HEK293 (cell line): ENCODE measurements around the gene C6orf136.

Experiments
- CTCF ChIA-PET: fragments of 350-600 bp; formaldehyde crosslinking; extraction: SDS; loops from one replicate; lab custom pipeline; 2021; ENCODE audit warnings: antibody characterized with exemption; lab: Yijun Ruan, JAX
- POLR2A ChIA-PET: fragments of 300-600 bp; formaldehyde crosslinking; extraction: SDS; loops from one replicate; lab custom pipeline; 2020; ENCODE audit warnings: antibody characterized with exemption, inconsistent platforms; lab: Yijun Ruan, JAX
- H3K27ac ChIP-seq: fragments of 200-500 bp; sonication (Bioruptor generic); 2 replicates; pipeline ENCODE4 v1.5.1; 2014; ENCODE audit warnings: low read depth, low read length, control low read depth, inconsistent platforms; ENCODE audit errors: extremely low read depth
- H3K36me3 ChIP-seq, 2 experiments: fragments of 200-500 bp in 1 of 2; sonication (Bioruptor generic) in 1 of 2; 1 replicate in 1 of 2; 2 replicates in 1 of 2; pipeline ENCODE4 v1.5.1; 2014 to 2017; ENCODE audit warnings: inconsistent platforms in 2 of 2, low read length in 2 of 2; ENCODE audit not compliant: control insufficient read depth in 2 of 2, insufficient read depth in 1 of 2
- H3K4me1 ChIP-seq: fragments of 200-500 bp; sonication (Bioruptor generic); 2 replicates; pipeline ENCODE4 v1.5.1; 2014; ENCODE audit warnings: mild to moderate bottlenecking, low read length, inconsistent platforms; ENCODE audit not compliant: control insufficient read depth, insufficient read depth
- H3K4me3 ChIP-seq: 2 replicates; pipeline ENCODE4 v1.5.1; 2011; ENCODE audit warnings: low read depth, mild to moderate bottlenecking, control low read depth, low read length, moderate library complexity
- H3K9me3 ChIP-seq: fragments of 200-500 bp; sonication (Bioruptor generic); 2 replicates; pipeline ENCODE4 v1.5.1; 2014; ENCODE audit warnings: low read depth, low read length, inconsistent platforms; ENCODE audit not compliant: control insufficient read depth, insufficient read depth
- BCL11B ChIP-seq: fragments of 450-650 bp; formaldehyde crosslinking; IDR thresholded peaks from 2 replicates; pipeline ENCODE4 v1.5.1; 2016; ENCODE audit warnings: low read depth, missing biosample characterization, missing genetic modification characterization
- HOXA7 ChIP-seq: sonication (generic); formaldehyde crosslinking; IDR thresholded peaks from 2 replicates; pipeline ENCODE4 v1.8.1; 2022; ENCODE audit warnings: missing genetic modification reagents, borderline replicate concordance
- SP2 ChIP-seq: fragments of 450-650 bp; formaldehyde crosslinking; IDR thresholded peaks from 2 replicates; pipeline ENCODE4 v1.5.1; 2016; ENCODE audit warnings: missing biosample characterization, missing genetic modification characterization
- ZBTB48 ChIP-seq: fragments of 450-650 bp; formaldehyde crosslinking; IDR thresholded peaks from 2 replicates; pipeline ENCODE4 v1.5.1; 2016; ENCODE audit warnings: missing biosample characterization, missing genetic modification characterization
- ZFP69B ChIP-seq: fragments of 450-650 bp; formaldehyde crosslinking; IDR thresholded peaks from 2 replicates; pipeline ENCODE4 v1.5.1; 2016; ENCODE audit warnings: missing biosample characterization, missing genetic modification characterization
- ZNF157 ChIP-seq: fragments of 450-650 bp; formaldehyde crosslinking; IDR thresholded peaks from 2 replicates; pipeline ENCODE4 v1.5.1; 2016; ENCODE audit warnings: missing biosample characterization, missing genetic modification characterization
- ZNF19 ChIP-seq: fragments of 450-650 bp; formaldehyde crosslinking; IDR thresholded peaks from 2 replicates; pipeline ENCODE4; 2016; ENCODE audit warnings: missing biosample characterization, missing genetic modification characterization, low read depth
- ZNF248 ChIP-seq: fragments of 450-650 bp; formaldehyde crosslinking; IDR thresholded peaks from 2 replicates; pipeline ENCODE4 v1.5.1; 2017; ENCODE audit warnings: missing biosample characterization, missing genetic modification characterization
- ZNF544 ChIP-seq: fragments of 450-650 bp; formaldehyde crosslinking; IDR thresholded peaks from 2 replicates; pipeline ENCODE4 v1.5.0; 2017; ENCODE audit warnings: missing biosample characterization, missing genetic modification characterization
- ZNF558 ChIP-seq: fragments of 450-650 bp; formaldehyde crosslinking; IDR thresholded peaks from 2 replicates; pipeline ENCODE4 v1.5.1; 2016; ENCODE audit warnings: missing biosample characterization, missing genetic modification characterization
- ZNF624 ChIP-seq: fragments of 450-650 bp; formaldehyde crosslinking; IDR thresholded peaks from 2 replicates; pipeline ENCODE4 v1.5.1; 2017; ENCODE audit warnings: missing biosample characterization, missing genetic modification characterization
- ZNF626 ChIP-seq: fragments of 450-650 bp; sonication (Bioruptor Pico); formaldehyde crosslinking; IDR thresholded peaks from 2 replicates; pipeline ENCODE4 v1.5.1; 2018; ENCODE audit warnings: missing biosample characterization, missing genetic modification characterization, inconsistent platforms
- ZNF658 ChIP-seq: fragments of 450-650 bp; formaldehyde crosslinking; IDR thresholded peaks from 2 replicates; pipeline ENCODE4; 2016; ENCODE audit warnings: missing biosample characterization, missing genetic modification characterization
- ZNF707 ChIP-seq: fragments of 450-650 bp; formaldehyde crosslinking; IDR thresholded peaks from 2 replicates; pipeline ENCODE4 v1.5.1; 2016; ENCODE audit warnings: missing biosample characterization, missing genetic modification characterization
- ZNF776 ChIP-seq: fragments of 450-650 bp; formaldehyde crosslinking; IDR thresholded peaks from 2 replicates; pipeline ENCODE4 v1.5.0; 2017; ENCODE audit warnings: missing biosample characterization, missing genetic modification characterization, borderline replicate concordance
- TF ChIP-seq, protein P1 (sequence below): fragments of 450-650 bp; formaldehyde crosslinking; IDR thresholded peaks from 2 replicates; pipeline ENCODE4 v1.5.1; 2016; ENCODE audit warnings: missing biosample characterization, missing genetic modification characterization
- TF ChIP-seq, protein P2 (sequence below): fragments of 450-650 bp; formaldehyde crosslinking; IDR thresholded peaks from 2 replicates; pipeline ENCODE4 v1.5.1; 2016; ENCODE audit warnings: missing biosample characterization, missing genetic modification characterization
- TF ChIP-seq, protein P3 (sequence below): fragments of 450-650 bp; formaldehyde crosslinking; IDR thresholded peaks from 2 replicates; pipeline ENCODE4 v1.5.1; 2016; ENCODE audit warnings: missing biosample characterization, missing genetic modification characterization
- TF ChIP-seq, protein P4 (sequence below): fragments of 450-650 bp; formaldehyde crosslinking; IDR thresholded peaks from 2 replicates; pipeline ENCODE4 v1.5.1; 2016; ENCODE audit warnings: missing biosample characterization, missing genetic modification characterization
- TF ChIP-seq, protein P5 (sequence below): fragments of 450-650 bp; formaldehyde crosslinking; IDR thresholded peaks from 2 replicates; pipeline ENCODE4 v1.5.1; 2016; ENCODE audit warnings: missing biosample characterization, missing genetic modification characterization
- TF ChIP-seq, protein P6 (sequence below): fragments of 450-650 bp; formaldehyde crosslinking; IDR thresholded peaks from 2 replicates; pipeline ENCODE4 v1.5.1; 2017; ENCODE audit warnings: missing biosample characterization, missing genetic modification characterization

Gene C6orf136

DNA sequence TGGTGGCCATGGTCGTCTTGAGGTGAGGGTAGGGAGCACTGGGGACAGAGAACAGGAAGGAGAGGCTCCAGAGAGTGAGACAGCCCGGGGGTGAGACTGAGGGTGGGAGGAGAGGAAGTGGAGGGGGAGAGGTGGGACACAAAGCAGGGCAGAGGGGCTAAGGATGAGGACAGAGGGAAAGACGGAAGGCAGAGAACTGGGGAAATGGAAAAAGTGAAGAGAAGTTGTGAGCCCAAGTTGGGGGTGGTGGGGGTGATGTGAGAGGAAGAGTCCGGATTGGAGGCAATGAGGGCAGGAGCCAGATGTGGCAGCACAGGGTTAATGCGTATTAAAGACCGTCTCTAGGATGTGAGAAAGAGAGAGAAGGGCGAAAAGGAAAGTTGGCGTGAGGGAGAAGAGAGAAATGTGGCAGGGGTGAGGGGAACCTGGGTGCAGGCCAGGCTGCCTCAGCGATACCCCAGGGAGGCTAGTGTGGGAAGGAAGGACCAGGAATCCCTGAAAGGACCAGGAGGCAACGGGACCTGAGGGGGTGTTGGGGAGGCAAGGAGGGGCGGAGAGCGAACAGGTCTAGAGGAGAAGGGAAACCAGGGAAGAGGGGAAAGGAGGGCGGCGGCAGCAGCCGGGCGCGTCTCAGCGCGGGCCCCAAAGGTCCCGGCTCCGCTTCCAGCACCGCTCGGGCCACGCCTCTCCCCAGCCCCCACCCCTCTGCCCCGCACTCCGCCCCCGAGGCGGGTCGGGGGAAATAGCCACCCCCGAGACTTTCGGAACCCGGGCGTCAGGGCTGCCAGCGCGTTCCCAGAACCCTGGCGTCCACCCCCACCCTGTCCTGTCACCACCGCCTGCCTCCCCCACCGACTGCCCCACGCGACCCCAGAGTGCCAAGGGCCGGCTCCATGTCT, 39.3 kb downstream of the C6orf136 start, which contains the start of gene PPP1R18 (continued):
- TF ChIP-seq, protein P1, sequence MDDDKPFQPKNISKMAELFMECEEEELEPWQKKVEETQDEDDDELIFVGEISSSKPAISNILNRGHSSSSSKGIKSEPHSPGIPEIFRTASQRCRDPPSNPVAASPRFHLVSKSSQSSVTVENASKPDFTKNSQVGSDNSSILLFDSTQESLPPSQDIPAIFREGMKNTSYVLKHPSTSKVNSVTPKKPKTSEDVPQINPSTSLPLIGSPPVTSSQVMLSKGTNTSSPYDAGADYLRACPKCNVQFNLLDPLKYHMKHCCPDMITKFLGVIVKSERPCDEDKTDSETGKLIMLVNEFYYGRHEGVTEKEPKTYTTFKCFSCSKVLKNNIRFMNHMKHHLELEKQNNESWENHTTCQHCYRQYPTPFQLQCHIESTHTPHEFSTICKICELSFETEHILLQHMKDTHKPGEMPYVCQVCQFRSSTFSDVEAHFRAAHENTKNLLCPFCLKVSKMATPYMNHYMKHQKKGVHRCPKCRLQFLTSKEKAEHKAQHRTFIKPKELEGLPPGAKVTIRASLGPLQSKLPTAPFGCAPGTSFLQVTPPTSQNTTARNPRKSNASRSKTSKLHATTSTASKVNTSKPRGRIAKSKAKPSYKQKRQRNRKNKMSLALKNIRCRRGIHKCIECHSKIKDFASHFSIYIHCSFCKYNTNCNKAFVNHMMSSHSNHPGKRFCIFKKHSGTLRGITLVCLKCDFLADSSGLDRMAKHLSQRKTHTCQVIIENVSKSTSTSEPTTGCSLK (tag by site-specific recombination) = no peak
- TF ChIP-seq, protein P2, sequence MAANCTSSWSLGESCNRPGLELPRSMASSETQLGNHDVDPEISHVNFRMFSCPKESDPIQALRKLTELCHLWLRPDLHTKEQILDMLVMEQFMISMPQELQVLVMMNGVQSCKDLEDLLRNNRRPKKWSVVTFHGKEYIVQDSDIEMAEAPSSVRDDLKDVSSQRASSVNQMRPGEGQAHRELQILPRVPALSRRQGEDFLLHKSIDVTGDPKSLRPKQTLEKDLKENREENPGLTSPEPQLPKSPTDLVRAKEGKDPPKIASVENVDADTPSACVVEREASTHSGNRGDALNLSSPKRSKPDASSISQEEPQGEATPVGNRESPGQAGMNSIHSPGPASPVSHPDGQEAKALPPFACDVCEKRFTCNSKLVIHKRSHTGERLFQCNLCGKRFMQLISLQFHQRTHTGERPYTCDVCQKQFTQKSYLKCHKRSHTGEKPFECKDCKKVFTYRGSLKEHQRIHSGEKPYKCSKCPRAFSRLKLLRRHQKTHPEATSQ (tag by site-specific recombination) = no peak; the same call in 1 of the 2 replicates
- TF ChIP-seq ZNF776 (no peak), SP2 (tag by site-specific recombination) (peak; percentile 4), ZBTB48 (tag by site-specific recombination) (peak; percentile 35; the same call in 1 of the 2 replicates), ZNF558 (tag by site-specific recombination) (no peak), BCL11B (no peak; the same call in 1 of the 2 replicates), ZNF248 (tag by site-specific recombination) (no peak)
- TF ChIP-seq, protein P3, sequence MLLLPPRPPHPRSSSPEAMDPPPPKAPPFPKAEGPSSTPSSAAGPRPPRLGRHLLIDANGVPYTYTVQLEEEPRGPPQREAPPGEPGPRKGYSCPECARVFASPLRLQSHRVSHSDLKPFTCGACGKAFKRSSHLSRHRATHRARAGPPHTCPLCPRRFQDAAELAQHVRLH (tag by site-specific recombination) = no peak
- TF ChIP-seq, protein P4, sequence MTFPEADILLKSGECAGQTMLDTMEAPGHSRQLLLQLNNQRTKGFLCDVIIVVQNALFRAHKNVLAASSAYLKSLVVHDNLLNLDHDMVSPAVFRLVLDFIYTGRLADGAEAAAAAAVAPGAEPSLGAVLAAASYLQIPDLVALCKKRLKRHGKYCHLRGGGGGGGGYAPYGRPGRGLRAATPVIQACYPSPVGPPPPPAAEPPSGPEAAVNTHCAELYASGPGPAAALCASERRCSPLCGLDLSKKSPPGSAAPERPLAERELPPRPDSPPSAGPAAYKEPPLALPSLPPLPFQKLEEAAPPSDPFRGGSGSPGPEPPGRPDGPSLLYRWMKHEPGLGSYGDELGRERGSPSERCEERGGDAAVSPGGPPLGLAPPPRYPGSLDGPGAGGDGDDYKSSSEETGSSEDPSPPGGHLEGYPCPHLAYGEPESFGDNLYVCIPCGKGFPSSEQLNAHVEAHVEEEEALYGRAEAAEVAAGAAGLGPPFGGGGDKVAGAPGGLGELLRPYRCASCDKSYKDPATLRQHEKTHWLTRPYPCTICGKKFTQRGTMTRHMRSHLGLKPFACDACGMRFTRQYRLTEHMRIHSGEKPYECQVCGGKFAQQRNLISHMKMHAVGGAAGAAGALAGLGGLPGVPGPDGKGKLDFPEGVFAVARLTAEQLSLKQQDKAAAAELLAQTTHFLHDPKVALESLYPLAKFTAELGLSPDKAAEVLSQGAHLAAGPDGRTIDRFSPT (tag by site-specific recombination) = 0 out of 2 replicates have a peak, but pooled peaks have one; percentile 9

DNA sequence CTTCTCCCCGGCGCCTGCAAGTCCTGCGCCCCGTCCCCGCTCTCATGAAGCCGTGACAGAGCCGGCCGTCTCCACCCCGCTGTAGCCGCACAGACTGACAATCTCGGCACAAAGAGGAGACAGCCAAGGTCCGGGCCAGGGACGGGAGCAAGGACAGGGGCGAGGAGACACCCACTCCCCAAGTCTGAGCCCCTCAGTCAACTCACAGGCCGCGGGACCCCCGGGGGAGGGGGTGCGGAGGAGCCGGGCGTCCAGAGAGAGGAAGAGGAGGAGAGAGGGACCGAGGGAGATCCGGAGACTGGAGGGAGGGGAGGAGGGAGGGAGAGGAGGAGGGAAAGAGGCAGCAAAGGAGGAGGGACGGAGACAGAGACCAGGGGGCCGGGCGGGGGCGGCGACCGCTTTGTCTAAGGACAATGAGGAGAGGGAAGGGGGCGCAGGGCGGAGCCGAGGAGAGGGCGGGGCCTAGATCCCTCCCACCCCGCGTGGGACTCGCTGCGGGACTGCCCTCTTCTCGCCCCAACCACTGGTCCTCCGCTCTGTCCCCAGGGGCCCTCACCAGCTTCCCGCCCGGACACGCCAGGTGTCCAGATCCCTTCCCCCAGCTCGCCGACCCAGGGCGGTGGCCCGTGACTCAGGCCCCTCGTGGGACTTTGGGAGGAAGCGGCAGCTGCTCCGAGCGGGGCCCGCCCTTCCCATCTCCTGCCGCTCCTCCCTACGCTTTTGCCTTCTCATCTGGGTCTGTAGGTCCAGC, 40.1 kb downstream of the C6orf136 start:
- Histone ChIP-seq H3K9me3 (no peaks in the 10 kb centered on the region), H3K4me3 (peak overlapping the region; percentile 52), H3K36me3 (peaks cover 0 to 6% of the 10 kb centered on the region in 2 experiments; a peak in 2 of 3 replicates), H3K27ac (peak overlapping the region; percentile 94), H3K4me1 (peaks cover 31% of the 10 kb centered on the region)
- ChIA-PET CTCF (interaction anchor here (0.7 to 3.4 kb wide), 8 partner anchors 8 to 44 kb away, joined by 3 to 30 read pairs (median 4); partner anchors contain the start of genes DHX16 and MDC1), POLR2A (interaction anchor here (0.6 to 14.5 kb wide), 11 partner anchors 8 to 410 kb away, joined by 3 to 235 read pairs (median 4); partner anchors contain the start of genes IER3, MDC1 and TUBB)
- peak; percentile 59; the same call in 1 of the 2 replicates for TF ChIP-seq ZFP69B (tag by site-specific recombination)
- TF ChIP-seq ZNF624 (tag by site-specific recombination) = no peak
- TF ChIP-seq ZNF544 (tag by site-specific recombination) = no peak
- TF ChIP-seq, protein P5, sequence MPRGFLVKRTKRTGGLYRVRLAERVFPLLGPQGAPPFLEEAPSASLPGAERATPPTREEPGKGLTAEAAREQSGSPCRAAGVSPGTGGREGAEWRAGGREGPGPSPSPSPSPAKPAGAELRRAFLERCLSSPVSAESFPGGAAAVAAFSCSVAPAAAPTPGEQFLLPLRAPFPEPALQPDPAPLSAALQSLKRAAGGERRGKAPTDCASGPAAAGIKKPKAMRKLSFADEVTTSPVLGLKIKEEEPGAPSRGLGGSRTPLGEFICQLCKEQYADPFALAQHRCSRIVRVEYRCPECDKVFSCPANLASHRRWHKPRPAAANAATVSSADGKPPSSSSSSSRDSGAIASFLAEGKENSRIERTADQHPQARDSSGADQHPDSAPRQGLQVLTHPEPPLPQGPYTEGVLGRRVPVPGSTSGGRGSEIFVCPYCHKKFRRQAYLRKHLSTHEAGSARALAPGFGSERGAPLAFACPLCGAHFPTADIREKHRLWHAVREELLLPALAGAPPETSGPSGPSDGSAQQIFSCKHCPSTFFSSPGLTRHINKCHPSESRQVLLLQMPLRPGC = no peak
- TF ChIP-seq ZNF707 (tag by site-specific recombination) = no peak
- TF ChIP-seq, protein P6, sequence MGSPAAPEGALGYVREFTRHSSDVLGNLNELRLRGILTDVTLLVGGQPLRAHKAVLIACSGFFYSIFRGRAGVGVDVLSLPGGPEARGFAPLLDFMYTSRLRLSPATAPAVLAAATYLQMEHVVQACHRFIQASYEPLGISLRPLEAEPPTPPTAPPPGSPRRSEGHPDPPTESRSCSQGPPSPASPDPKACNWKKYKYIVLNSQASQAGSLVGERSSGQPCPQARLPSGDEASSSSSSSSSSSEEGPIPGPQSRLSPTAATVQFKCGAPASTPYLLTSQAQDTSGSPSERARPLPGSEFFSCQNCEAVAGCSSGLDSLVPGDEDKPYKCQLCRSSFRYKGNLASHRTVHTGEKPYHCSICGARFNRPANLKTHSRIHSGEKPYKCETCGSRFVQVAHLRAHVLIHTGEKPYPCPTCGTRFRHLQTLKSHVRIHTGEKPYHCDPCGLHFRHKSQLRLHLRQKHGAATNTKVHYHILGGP (tag by site-specific recombination) = no peak
- TF ChIP-seq ZNF626 (tag by site-specific recombination) = no peak
- no peak for TF ChIP-seq ZNF19 (tag by site-specific recombination)
- TF ChIP-seq ZNF658 (tag by site-specific recombination) = no peak
- no peak for TF ChIP-seq HOXA7 (CRISPR knock-in tag)
- no peak for TF ChIP-seq ZNF157
